NB4 (cell line): ENCODE results near the gene MYLK.

Source experiments
- DNase-seq: peaks from one replicate; pipeline ENCODE4 v3.0.0; 2010; ENCODE audit warnings: low read depth
- H3K4me3 ChIP-seq: one replicate; pipeline ENCODE4 v1.5.1; 2011; ENCODE audit warnings: mild to moderate bottlenecking, low read depth, low read length, moderate library complexity
- MYC ChIP-seq: IDR thresholded peaks from 2 replicates; pipeline ENCODE4 v1.6.1; 2011; ENCODE audit warnings: low read depth, low read length
- POLR2A ChIP-seq: IDR thresholded peaks from 2 replicates; pipeline ENCODE4 v1.6.1; 2011; ENCODE audit warnings: mild to moderate bottlenecking; ENCODE audit not compliant: insufficient read length; ENCODE audit errors: extremely low read depth
- TF ChIP-seq, protein P1 (sequence below): IDR thresholded peaks from one replicate; pipeline ENCODE4 v1.5.1; 2012; ENCODE audit warnings: low read depth, low read length
- TF ChIP-seq, protein P2 (sequence below): IDR thresholded peaks from 2 replicates; pipeline ENCODE4 v1.6.1; 2011; ENCODE audit warnings: low read depth, low read length

The MYLK gene

DNA sequence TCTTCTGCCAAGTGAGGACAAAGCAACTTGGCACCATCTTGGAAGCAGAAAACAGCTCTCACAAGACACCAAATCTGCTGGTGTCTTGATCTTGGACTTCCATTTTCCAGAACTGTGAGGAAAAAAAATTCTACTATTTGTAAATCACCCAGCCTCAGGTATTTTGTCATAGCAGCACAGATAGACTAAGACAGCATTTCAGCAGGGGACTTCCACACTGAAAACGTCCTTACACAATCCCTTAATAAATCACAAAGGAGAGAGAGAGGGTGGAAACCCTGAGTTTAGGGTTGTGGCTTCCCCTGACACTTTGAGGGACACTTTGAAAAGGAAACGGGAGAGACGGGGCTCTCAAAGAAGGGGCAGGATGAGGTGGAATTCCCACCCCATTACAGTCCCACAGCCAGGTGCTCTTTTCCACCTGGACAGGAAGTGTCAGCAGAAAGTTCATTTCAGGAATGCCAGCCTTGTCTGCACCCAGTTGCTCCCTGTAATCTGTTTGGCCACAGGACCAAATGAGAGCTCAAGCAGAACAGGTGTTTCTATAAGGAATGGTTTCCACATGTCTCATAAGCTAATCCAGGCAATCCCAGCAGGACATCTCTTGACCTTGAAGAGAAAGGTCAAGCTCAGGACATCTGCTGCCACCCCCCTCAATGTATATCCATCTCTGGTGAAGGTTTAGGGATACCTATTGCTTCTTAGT lies 51.3 kb downstream of the MYLK start:
- no peak for TF ChIP-seq POLR2A
- TF ChIP-seq, protein P1, sequence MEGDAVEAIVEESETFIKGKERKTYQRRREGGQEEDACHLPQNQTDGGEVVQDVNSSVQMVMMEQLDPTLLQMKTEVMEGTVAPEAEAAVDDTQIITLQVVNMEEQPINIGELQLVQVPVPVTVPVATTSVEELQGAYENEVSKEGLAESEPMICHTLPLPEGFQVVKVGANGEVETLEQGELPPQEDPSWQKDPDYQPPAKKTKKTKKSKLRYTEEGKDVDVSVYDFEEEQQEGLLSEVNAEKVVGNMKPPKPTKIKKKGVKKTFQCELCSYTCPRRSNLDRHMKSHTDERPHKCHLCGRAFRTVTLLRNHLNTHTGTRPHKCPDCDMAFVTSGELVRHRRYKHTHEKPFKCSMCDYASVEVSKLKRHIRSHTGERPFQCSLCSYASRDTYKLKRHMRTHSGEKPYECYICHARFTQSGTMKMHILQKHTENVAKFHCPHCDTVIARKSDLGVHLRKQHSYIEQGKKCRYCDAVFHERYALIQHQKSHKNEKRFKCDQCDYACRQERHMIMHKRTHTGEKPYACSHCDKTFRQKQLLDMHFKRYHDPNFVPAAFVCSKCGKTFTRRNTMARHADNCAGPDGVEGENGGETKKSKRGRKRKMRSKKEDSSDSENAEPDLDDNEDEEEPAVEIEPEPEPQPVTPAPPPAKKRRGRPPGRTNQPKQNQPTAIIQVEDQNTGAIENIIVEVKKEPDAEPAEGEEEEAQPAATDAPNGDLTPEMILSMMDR, result no peak
- no peak for TF ChIP-seq MYC
- TF ChIP-seq, protein P2, sequence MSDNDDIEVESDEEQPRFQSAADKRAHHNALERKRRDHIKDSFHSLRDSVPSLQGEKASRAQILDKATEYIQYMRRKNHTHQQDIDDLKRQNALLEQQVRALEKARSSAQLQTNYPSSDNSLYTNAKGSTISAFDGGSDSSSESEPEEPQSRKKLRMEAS, result no peak
- H3K4me3 ChIP-seq, result no peak overlapping the region

DNA sequence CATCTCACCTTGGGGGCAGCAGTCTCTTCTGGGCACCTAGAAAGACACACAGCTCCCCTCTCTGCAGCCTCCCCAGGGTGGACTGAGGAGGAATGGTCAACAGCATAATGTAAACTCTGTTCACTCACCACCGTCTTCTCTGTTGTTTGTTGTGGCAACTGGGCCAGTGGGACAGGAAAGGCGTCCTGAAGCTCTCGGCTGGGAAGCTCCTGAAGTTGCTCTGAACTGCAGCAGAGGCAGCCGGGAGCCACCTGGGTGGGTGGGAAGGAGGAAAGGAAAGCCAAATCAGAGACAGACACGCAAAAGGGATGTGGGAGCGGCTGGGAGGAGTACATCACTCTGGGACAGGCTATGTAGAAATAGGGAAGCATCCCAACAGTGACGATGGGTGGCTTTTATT lies 52.7 kb downstream of the MYLK start:
- no peak overlapping the region for H3K4me3 ChIP-seq
- no peak for DNase-seq
- TF ChIP-seq, protein P2, result no peak
- TF ChIP-seq, protein P1, result no peak
- no peak for TF ChIP-seq POLR2A

More for the DNA sequence above, 51.3 kb downstream of the MYLK start:
- no peak for DNase-seq

DNA sequence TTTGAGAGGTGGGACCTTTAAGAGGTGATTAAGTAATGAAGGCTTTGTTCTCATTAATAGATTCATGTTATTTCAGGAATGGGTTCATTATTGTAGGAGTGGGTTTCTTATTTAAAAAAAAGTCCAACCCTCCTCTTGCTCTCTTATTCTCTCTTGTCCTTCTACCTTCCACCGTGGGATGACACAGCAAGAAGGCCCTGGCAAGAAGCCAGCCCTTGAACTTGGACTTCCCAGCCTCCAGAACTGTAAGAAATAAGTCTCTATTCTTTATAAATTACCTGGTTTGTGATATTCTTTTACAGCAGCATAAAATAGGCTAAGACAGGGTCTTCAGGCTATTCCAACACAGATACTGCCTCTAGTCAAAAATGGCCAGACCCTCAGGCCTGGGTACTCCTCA lies 62.2 kb downstream of the MYLK start:
- TF ChIP-seq POLR2A, result no peak
- TF ChIP-seq, protein P1, result no peak
- TF ChIP-seq, protein P2, result no peak
- TF ChIP-seq MYC, result no peak
- no peak for DNase-seq
- no peak overlapping the region for H3K4me3 ChIP-seq

DNA sequence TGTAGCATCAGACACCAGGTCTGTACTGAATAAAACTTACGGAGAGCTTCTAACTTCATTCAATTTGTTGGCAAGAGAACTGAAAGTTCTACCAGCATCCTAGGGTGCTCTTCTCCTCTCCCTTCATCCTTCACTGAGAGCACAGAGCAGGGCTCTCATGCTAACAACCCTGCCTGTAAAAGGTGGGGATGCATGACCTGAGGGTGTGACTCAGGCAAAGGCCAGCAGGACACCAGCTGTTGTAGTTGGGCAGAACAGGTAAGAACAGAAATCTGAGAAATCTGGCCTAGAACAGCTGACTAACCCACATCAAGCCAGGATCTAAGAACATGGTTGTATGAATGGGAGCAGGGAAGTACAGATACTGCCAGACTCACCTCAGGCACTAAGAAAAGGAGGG lies 64.2 kb downstream of the MYLK start:
- TF ChIP-seq POLR2A, result no peak
- TF ChIP-seq, protein P1, result no peak
- TF ChIP-seq, protein P2, result no peak
- TF ChIP-seq MYC, result no peak
- no peak for DNase-seq
- H3K4me3 ChIP-seq, result no peak overlapping the region

DNA sequence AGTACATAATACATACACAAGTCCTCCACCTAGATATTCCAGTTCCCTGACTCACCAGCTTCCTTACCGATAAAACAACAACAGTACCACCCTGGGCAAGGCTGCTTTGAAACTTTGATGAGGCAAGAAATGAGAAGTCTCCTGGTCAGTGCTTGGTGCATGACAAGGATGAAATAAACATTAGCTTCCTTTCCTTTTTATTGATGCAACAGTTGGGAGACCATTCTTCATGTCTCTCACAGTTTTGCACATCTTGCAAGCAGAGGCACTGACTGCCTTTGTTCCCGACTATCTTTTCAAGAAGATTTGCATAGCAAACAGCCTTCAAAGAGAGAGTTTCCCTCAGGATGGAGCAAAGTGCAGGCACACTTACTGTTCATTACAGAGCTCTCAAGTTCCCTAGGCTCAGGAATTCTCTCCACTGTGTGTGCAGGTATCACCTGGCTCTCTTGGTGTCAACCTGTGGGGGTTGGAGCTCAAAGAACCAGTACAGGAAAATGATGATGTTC lies 65.2 kb downstream of the MYLK start:
- DNase-seq, result no peak
- TF ChIP-seq MYC (no peak), POLR2A (no peak)
- TF ChIP-seq, protein P1, result no peak
- TF ChIP-seq, protein P2, result no peak
- no peak overlapping the region for H3K4me3 ChIP-seq
